Measurements from ENCODE around the gene ANKH. TPM values are rescaled to one million over a fixed set of nuclear protein-coding genes. Genes with fewer than 3 reads are reported as not detected.
A peak's percentile ranks its signal among the peaks of the same experiment; 100 is the strongest.

Gene ANKH
- total RNA-seq, 1 donor from 2014 or later = 14.7 TPM

- no peak for DNase-seq (ENCODE audit: low read depth in 2 of 2)
These were observed 204.3 kb downstream of the ANKH start for GRCh38 chr5:14667290-14667689.

- DNase-seq (ENCODE audit: low read depth in 2 of 2) = no peak
These were observed 205.2 kb downstream of the ANKH start for GRCh38 chr5:14666357-14666756.

- peak; percentile 39 to 57 for DNase-seq (ENCODE audit: low read depth in 2 of 2)
These were observed 205.6 kb downstream of the ANKH start for GRCh38 chr5:14665949-14666348.

DNA sequence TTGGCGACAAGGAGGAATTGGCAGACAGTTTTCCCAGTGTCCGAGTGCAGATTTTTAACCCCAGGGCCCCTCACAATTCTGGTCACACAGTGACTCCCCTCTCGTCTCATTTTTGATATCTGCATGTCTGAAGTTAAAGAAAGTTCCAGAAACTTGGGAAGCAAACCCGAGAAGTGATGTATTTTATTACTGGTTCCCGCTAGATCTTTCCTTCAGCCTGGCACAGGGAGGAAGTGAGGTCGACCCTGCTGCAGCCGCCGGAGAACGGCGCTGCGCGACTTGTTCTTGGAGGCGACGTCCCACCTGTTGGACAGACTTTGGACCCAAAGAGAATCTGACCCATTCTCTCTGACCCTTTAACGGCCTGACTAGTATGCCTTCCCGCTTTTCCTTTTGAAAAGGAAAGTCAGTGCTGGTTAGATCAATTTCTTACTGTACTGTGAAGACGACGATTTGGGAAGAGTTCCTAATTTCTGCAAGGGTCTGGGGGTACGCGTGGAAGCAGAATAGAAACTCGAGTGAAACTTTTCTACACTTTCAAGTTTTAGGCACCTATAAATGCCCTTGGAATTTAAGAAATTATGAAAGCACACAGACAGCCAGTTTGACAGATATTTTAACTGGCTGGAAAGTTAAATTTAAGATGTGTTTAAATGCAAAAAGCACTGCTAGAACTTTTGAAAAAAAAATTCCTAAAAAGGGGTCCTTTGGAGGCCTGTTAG lies 206.3 kb downstream of the ANKH start:
- peak in 1 of 2 donors; percentile 34 for DNase-seq (ENCODE audit: low read depth in 2 of 2)

GRCh38 chr5:14664270-14665100 lies 207.1 kb downstream of the ANKH start, which contains the start of gene OTULIN:
Gene OTULIN, plus strand, starts transcription at chr5:14664718. Its CDS starts 108 bp downstream, at chr5:14664826.
- peak; percentile 91 to 92 for DNase-seq (ENCODE audit: low read depth in 2 of 2)

GRCh38 chr5:14663734-14664269 lies 207.8 kb downstream of the ANKH start:
- peak; percentile 27 to 31 for DNase-seq (ENCODE audit: low read depth in 2 of 2)

DNA sequence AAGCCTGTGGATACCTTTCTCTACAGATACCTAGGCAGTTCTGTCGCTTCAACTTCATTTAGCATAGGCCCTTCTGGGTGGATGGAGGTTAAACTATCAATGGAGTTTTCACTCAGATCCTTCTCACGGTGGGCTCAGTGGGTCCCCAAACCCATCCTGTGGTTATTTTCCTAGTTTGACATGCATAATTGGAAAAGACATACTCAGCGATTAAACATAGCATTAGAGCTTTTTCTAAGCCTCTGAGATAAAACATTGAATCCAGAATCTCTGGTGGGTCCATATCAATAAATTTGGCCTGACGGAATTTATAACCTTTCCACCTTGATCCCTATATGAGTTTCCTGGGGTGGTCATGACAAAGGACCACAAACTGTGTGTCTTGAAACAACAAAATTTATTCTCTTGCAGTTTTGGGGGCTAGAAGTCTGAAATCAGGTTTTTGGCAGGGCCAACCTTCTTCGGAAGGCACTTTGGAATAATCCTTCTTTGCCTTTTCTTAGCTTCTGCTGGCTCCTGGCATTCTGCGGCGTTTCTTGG lies 208.8 kb downstream of the ANKH start:
- no peak for DNase-seq (ENCODE audit: low read depth in 2 of 2)

DNA sequence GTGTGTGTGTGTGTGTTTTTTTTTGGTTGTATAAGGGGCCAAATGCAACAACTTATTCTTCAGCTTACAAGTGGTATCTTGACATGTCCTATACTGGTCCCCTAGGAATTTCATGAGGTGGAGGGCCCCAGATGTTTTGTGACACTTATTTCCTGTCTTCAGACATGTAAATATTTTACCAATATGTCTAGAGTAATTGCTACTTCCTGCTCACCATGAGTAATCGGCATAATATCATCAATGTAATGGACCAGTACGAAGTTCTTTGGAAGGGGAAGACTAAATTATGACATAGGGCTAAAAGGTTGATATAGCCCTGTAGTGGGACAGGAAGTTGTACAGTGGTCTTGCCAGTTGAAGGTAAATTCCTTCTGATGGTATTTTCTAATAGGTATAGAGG lies 210.7 kb downstream of the ANKH start:
- DNase-seq (ENCODE audit: low read depth in 2 of 2) = peak in 1 of 2 donors; percentile 27

DNA sequence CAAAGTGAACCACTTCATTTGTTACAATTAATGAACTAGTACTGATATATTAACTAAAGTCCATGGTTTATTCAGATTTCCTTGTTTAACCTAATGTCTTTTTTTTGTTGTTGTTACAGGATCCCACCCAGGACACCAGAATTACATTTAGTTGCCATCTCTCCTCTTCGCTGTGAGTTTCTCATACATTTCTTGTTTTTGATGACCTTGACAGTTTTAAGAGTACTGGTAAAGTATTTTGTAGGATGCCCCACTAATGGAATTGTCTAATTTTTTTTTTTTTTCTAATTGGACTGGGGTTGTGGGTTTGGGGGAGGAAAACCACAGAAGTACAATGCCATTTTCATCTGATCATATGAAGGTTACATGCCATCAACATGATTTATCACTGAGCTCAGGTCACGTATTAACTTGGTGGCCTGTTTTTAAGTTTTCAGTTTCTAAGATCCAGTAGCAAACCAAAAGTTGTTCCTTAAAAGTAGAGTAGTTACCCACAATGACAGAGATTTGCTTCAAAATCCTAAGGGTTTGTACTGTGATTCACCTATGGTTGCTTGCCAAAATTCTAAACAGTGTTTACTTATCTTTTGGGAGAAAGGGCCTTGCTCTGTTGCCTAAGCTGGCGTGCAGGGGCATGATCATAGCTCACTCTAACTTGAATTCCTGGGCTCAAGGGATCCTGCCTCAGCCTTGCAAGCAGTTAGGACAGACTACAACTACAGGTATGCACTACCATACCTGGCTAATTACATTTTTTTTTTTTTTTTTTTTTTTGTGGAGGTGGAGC lies 211.6 kb downstream of the ANKH start:
- no peak for DNase-seq (ENCODE audit: low read depth in 2 of 2)

GRCh38 chr5:14656898-14657297 lies 214.7 kb downstream of the ANKH start:
- DNase-seq (ENCODE audit: low read depth in 2 of 2) = no peak

GRCh38 chr5:14655146-14655741 lies 216.3 kb downstream of the ANKH start:
- no peak for DNase-seq (ENCODE audit: low read depth in 2 of 2)

Other genes starting within 250 kb of the ANKH start
- 10.2 and 16.1 TPM in 2 replicates for gene OTULIN, start 207.1 kb downstream of the ANKH start, total RNA-seq

All from lung microvascular endothelial cell (primary cell).